ENCODE results near the gene ZSWIM1. TPM values are rescaled to one million over a fixed set of nuclear protein-coding genes. Genes with fewer than 3 reads are reported as not detected.

The ZSWIM1 gene
- total and polyA plus RNA-seq, 2 of the 13 experiments (the other 11 are each of a cell fraction or from before 2014, with no cell fraction given): 9.5 to 11.7 TPM

GRCh38 chr20:45857114-45857881 lies 23.7 kb upstream of the ZSWIM1 start, which contains the start of the genes ACOT8 and ZSWIM3 (continued):
- peak; percentile 93 for TF ChIP-seq ZNF891 (CRISPR knock-in tag; IDR thresholded peaks at IDR 0.05)
- TF ChIP-seq ZNF367 (CRISPR knock-in tag; IDR thresholded peaks at IDR 0.05; ENCODE audit: borderline replicate concordance): 0 out of 2 replicates have a peak, but pooled peaks have one; percentile 22
- peak; percentile 86 for TF ChIP-seq KMT2A (CRISPR knock-in tag; IDR thresholded peaks at IDR 0.05)
- peak; percentile 90; the same call in 1 of the 2 replicates for TF ChIP-seq IRF9 (CRISPR knock-in tag; IDR thresholded peaks at IDR 0.05; ENCODE audit: borderline replicate concordance)
- TF ChIP-seq MED13 (CRISPR knock-in tag; IDR thresholded peaks at IDR 0.05): no peak; the same call in 1 of the 2 replicates
- peak; percentile 67; the same call in 1 of the 2 replicates for TF ChIP-seq MIER3 (CRISPR knock-in tag; IDR thresholded peaks at IDR 0.05; ENCODE audit: borderline replicate concordance)
- TF ChIP-seq SIN3B (IDR thresholded peaks at IDR 0.05; ENCODE audit: low read length): peak; percentile 48; the same call in 1 of the 2 replicates
- peak; percentile 17; the same call in 1 of the 2 replicates for TF ChIP-seq ZNF431 (CRISPR knock-in tag; IDR thresholded peaks at IDR 0.05; ENCODE audit: borderline replicate concordance, low read depth)
- TF ChIP-seq ZNF407 (CRISPR knock-in tag; IDR thresholded peaks at IDR 0.05; ENCODE audit: not compliant biosample characterization): peak; percentile 95
- TF ChIP-seq NFYC (CRISPR knock-in tag; IDR thresholded peaks at IDR 0.05): peak; percentile 100
- peak; percentile 85; the same call in 1 of the 2 replicates for TF ChIP-seq ZFP91 (CRISPR knock-in tag; IDR thresholded peaks at IDR 0.05; ENCODE audit: borderline replicate concordance)
- 0 out of 2 replicates have a peak, but pooled peaks have one; percentile 18 for TF ChIP-seq ZKSCAN1 (IDR thresholded peaks at IDR 0.05; ENCODE audit: low read length)
- peak; percentile 43; the same call in 1 of the 2 replicates for TF ChIP-seq MYC (CRISPR knock-in tag; IDR thresholded peaks at IDR 0.05; ENCODE audit: borderline replicate concordance)
- no peak for TF ChIP-seq CERS6 (CRISPR knock-in tag; IDR thresholded peaks at IDR 0.05)
- peak; percentile 89 for TF ChIP-seq PHF21A (CRISPR knock-in tag; IDR thresholded peaks at IDR 0.05)
- no peak for TF ChIP-seq TEAD2 (CRISPR knock-in tag; IDR thresholded peaks at IDR 0.05)
